ENCODE measurements around the gene SH3GL3.

The SH3GL3 gene

GRCh38 chr15:83571820-83572707 lies 124.9 kb downstream of the SH3GL3 start:
- no peak for DNase-seq

GRCh38 chr15:83574345-83574744 lies 127.2 kb downstream of the SH3GL3 start:
- DNase-seq, result no peak

GRCh38 chr15:83578691-83579090 lies 131.6 kb downstream of the SH3GL3 start:
- DNase-seq, result no peak

GRCh38 chr15:83581381-83581780 lies 134.2 kb downstream of the SH3GL3 start:
- no peak for DNase-seq

- no peak for DNase-seq
Measured at GRCh38 chr15:83582381-83582780, 135.2 kb downstream of the SH3GL3 start.

GRCh38 chr15:83585601-83586335 lies 138.6 kb downstream of the SH3GL3 start:
- no peak for DNase-seq

- DNase-seq, result no peak
Measured at GRCh38 chr15:83587091-83587490, 139.9 kb downstream of the SH3GL3 start.

- no peak for DNase-seq
Measured at GRCh38 chr15:83588441-83588840, 141.3 kb downstream of the SH3GL3 start.

- no peak for DNase-seq
Measured at GRCh38 chr15:83592370-83593040, 145.4 kb downstream of the SH3GL3 start.

- DNase-seq, result no peak
Measured at GRCh38 chr15:83595191-83595590, 148.1 kb downstream of the SH3GL3 start.

GRCh38 chr15:83598031-83598430 lies 150.9 kb downstream of the SH3GL3 start:
- no peak for DNase-seq

- DNase-seq, result no peak
Measured at GRCh38 chr15:83602021-83602420, 154.9 kb downstream of the SH3GL3 start.

GRCh38 chr15:83604549-83604948 lies 157.4 kb downstream of the SH3GL3 start:
- no peak for DNase-seq

- no peak for DNase-seq
Measured at GRCh38 chr15:83605111-83605945, 158.2 kb downstream of the SH3GL3 start.

- no peak for DNase-seq
Measured at GRCh38 chr15:83610132-83610531, 163.0 kb downstream of the SH3GL3 start.

GRCh38 chr15:83610901-83611685 lies 164.0 kb downstream of the SH3GL3 start:
- no peak for DNase-seq

GRCh38 chr15:83612226-83612625 lies 165.1 kb downstream of the SH3GL3 start:
- DNase-seq, result no peak

GRCh38 chr15:83612898-83613635 lies 165.9 kb downstream of the SH3GL3 start:
- DNase-seq, result no peak

GRCh38 chr15:83613714-83614113 lies 166.6 kb downstream of the SH3GL3 start:
- DNase-seq, result no peak

- DNase-seq, result no peak
Measured at GRCh38 chr15:83616840-83617239, 169.7 kb downstream of the SH3GL3 start.

- DNase-seq, result no peak
Measured at GRCh38 chr15:83626171-83626802, 179.1 kb downstream of the SH3GL3 start.

Data from KG1 (cell line).